Esophagus (tissue), 2 donors: ENCODE measurements around the gene GNPAT. TPM values are rescaled to one million over a fixed set of nuclear protein-coding genes. Genes with fewer than 3 reads are reported as not detected.

Experiments
- H3K27ac ChIP-seq, 2 donors: one replicate each; pipeline ENCODE4 v1.5.1; 2013; ENCODE audit warnings: low read depth in 2 of 2, mild to moderate bottlenecking in 2 of 2, inconsistent platforms in 1 of 2, low read length in 1 of 2, moderate library complexity in 1 of 2
- H3K27me3 ChIP-seq, 2 donors: one replicate each; pipeline ENCODE4 v1.6.1; 2013; ENCODE audit warnings: low read length in 2 of 2, control low read depth in 1 of 2, mild to moderate bottlenecking in 1 of 2; ENCODE audit not compliant: insufficient read depth in 2 of 2, control insufficient read depth in 1 of 2
- H3K36me3 ChIP-seq, 2 donors: one replicate each; pipeline ENCODE4 v1.6.1; 2013; ENCODE audit warnings: low read length in 1 of 2; ENCODE audit not compliant: control insufficient read depth in 2 of 2, insufficient read depth in 2 of 2
- H3K4me1 ChIP-seq, 2 donors: one replicate each; pipeline ENCODE4 v1.6.1; 2013; ENCODE audit warnings: low read length in 1 of 2; ENCODE audit not compliant: control insufficient read depth in 2 of 2, insufficient read depth in 2 of 2
- H3K4me3 ChIP-seq, 2 donors: one replicate each; pipeline ENCODE4 v1.5.1; 2013; ENCODE audit warnings: low read length in 2 of 2, mild to moderate bottlenecking in 2 of 2, low read depth in 1 of 2, moderate library complexity in 1 of 2
- H3K9me3 ChIP-seq, 2 donors: one replicate each; pipeline ENCODE4 v1.6.1; 2013; ENCODE audit warnings: mild to moderate bottlenecking in 2 of 2, low read depth in 1 of 2, low read length in 1 of 2, moderate library complexity in 1 of 2; ENCODE audit not compliant: control insufficient read depth in 2 of 2, insufficient read depth in 1 of 2
- WGBS, 2 donors: extraction: QIAGEN DNeasy Blood & Tissue Kit; methylation state at CpG; one replicate each; pipeline ENCODE4 v1.1.7; 2013; 5-methylcytosine and 5-hydroxymethylcytosine counted together
- polyA plus RNA-seq, 2 donors: library from polyadenylated mRNA; stranded (reverse); fragments of 200-250 nt; gene quantifications; one replicate each; pipeline ENCODE4 v1.2.3, GENCODE V29; 2013
- donor health status: healthy with polysubstance abuse.
- donor health status: Bipolar disorder and iron deficiency.

GNPAT gene
- polyA plus RNA-seq, 2 donors: 18.5 to 33.1 TPM

DNA sequence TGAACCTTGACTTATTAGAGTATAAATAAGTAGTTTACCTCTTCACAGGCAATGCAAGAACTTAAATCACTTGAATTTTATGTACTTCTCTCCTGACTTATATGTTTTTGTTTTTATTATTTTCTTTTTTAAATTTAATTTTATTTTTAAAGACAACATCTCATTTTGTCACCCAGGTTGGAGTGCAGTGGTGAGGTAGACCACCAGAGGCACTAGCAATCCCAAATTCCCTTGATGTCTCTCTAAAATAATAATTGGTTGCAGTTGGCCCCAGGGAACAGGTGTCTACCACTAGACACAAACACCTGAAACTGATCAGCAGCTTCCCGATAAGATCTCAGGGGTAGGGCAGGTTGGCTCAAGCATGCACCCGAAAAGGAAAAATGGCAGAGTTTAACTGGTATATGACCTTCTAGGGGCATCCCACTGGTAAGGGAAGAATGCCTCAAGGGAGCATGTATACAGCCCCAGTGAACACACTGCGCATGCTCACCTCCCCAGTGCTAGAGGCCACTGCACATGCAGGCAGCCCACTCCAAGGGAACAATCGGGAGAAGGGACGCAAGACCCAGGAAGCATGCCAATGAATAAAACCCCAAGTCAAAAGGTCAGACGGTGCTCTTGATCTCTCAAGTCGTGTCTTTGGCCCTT lies 82.0 kb downstream of the GNPAT start:
- Histone ChIP-seq H3K4me3 (no peak overlapping the region), H3K36me3 (no peaks in the 10 kb centered on the region), H3K9me3 (no peaks in the 10 kb centered on the region), H3K27ac (no peak overlapping the region), H3K27me3 (no peaks in the 10 kb centered on the region), H3K4me1 (no peaks in the 10 kb centered on the region)
- WGBS, 2 donors: 78 to 79% methylated on average over 7 of the region's 7 CpGs

DNA sequence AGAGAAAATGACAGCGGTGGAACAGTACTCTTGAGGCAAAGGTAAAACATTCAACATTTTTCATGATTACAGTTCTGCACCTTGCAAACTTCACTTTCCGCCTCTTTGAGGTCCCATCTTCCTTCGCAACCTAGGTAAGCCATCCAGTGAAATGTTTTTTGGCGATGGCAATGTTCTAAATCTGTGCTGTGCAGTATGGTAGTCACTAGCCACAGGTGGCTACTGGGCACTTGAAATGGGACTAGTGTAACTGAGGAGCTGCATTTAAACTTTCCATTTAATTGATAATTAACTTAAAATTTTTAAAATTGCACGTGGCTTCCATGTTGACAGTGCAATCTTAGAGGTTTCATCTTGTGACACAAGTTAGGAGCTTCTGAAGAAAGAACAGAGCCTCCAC lies 83.6 kb downstream of the GNPAT start:
- Histone ChIP-seq H3K4me1 (no peaks in the 10 kb centered on the region), H3K27ac (no peak overlapping the region), H3K9me3 (no peaks in the 10 kb centered on the region), H3K4me3 (no peak overlapping the region), H3K36me3 (no peaks in the 10 kb centered on the region), H3K27me3 (no peaks in the 10 kb centered on the region)
- WGBS, 2 donors: 87% methylated on average over 5 of the region's 5 CpGs

DNA sequence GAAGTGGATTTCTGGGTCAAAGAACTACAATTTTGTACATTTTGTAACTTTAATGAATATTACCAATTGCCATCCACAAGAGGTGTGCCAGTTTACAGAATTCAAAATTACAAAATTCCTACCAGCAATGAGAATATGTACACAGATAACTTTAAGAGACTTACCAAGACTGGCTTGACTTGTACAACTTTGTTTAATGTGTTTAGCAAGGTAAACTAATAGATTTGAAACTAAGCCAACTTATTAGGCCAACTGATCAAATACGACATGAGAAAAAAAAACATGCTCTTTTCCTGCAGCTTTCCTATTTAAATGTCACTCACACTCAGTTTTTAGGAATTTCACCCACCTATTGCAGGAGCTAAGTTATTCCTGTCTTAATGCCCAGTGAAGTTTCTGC lies 85.2 kb downstream of the GNPAT start:
- no peaks in the 10 kb centered on the region for H3K27me3 ChIP-seq
- H3K4me3 ChIP-seq: no peak overlapping the region
- H3K9me3 ChIP-seq: no peaks in the 10 kb centered on the region
- H3K36me3 ChIP-seq: no peaks in the 10 kb centered on the region
- WGBS, 2 donors: 44 to 48% methylated on average over 1 of the region's 1 CpG
- H3K4me1 ChIP-seq: no peaks in the 10 kb centered on the region
- H3K27ac ChIP-seq: no peak overlapping the region

Other genes with a start within 250 kb of the GNPAT start
- gene FAM89A, start 201.0 kb upstream of the GNPAT start, polyA plus RNA-seq: 1 to 10 TPM; 6.1 to 6.7 TPM
- under 1 TPM in 1 of 2 donors, not detected in 1; under 0.01 TPM for gene TRIM67, start 79.2 kb upstream of the GNPAT start, polyA plus RNA-seq
- 1 to 10 TPM; 3.0 to 3.6 TPM for gene EXOC8, start 96.6 kb downstream of the GNPAT start, polyA plus RNA-seq
- gene SPRTN, start 97.1 kb downstream of the GNPAT start, polyA plus RNA-seq: 1 to 10 TPM; 3.7 to 5.0 TPM
- 10 to 100 TPM in 1 of 2 donors, 1 to 10 TPM in 1; 8.7 to 12.5 TPM for gene EGLN1, start 181.1 kb downstream of the GNPAT start, polyA plus RNA-seq